Stimulated activated naive CD8-positive, alpha-beta T cell treated with anti-CD3 and anti-CD28 coated beads, Interleukin-15, Interleukin-2, amounts not matched to agents 100 ng/mL and 50 ng/mL, for 24 hours (primary cell): ENCODE data around the gene NDUFB8.
"Not testable (repeated sequence)": the region's sequence is repeated elsewhere in the genome, so short reads cannot be mapped to it uniquely, and the experiment has no call there.

Source experiments
- H3K27ac Mint-ChIP-seq: one replicate; pipeline ENCODE4 v1.8.0; 2021; ENCODE audit warnings: mild to moderate bottlenecking, mixed read lengths
- H3K27me3 Mint-ChIP-seq: one replicate; pipeline ENCODE4 v1.8.0; 2021; ENCODE audit warnings: mixed read lengths
- H3K36me3 Mint-ChIP-seq: one replicate; pipeline ENCODE4 v1.8.0; 2021; ENCODE audit warnings: low read depth, mixed read lengths
- H3K4me1 Mint-ChIP-seq: one replicate; pipeline ENCODE4 v1.8.0; 2021; ENCODE audit warnings: low read depth, mixed read lengths
- H3K4me3 Mint-ChIP-seq: one replicate; pipeline ENCODE4 v1.8.0; 2021; ENCODE audit warnings: mild to moderate bottlenecking, mixed read lengths
- H3K9me3 Mint-ChIP-seq: one replicate; pipeline ENCODE4 v1.8.0; 2021; ENCODE audit warnings: mixed read lengths

NDUFB8 gene

GRCh38 chr10:100529475-100530298, at the start of gene NDUFB8:
Gene NDUFB8, minus strand, starts transcription at chr10:100529871. Its CDS starts 20 bp downstream, at chr10:100529851.
- H3K4me1 Mint-ChIP-seq, result peaks cover 41% of the 10 kb centered on the region
- peak within 1 kb of the TSS; percentile 95 for H3K27ac Mint-ChIP-seq
- H3K4me3 Mint-ChIP-seq, result peak within 1 kb of the TSS; percentile 91
- no peaks in the 10 kb centered on the region for H3K9me3 Mint-ChIP-seq
- H3K36me3 Mint-ChIP-seq, result peaks cover 37% of the 10 kb centered on the region
- no peaks in the 10 kb centered on the region for H3K27me3 Mint-ChIP-seq

GRCh38 chr10:100576282-100576635, 46.6 kb upstream of the NDUFB8 start:
- no peaks in the 10 kb centered on the region for H3K9me3 Mint-ChIP-seq
- no peaks in the 10 kb centered on the region for H3K4me1 Mint-ChIP-seq
- H3K27ac Mint-ChIP-seq, result no peak overlapping the region
- H3K36me3 Mint-ChIP-seq, result no peaks in the 10 kb centered on the region
- no peak overlapping the region for H3K4me3 Mint-ChIP-seq
- H3K27me3 Mint-ChIP-seq, result peaks cover 30% of the 10 kb centered on the region

GRCh38 chr10:100575585-100576281, 46.1 kb upstream of the NDUFB8 start:
- no peak overlapping the region for H3K4me3 Mint-ChIP-seq
- no peak overlapping the region for H3K27ac Mint-ChIP-seq
- no peaks in the 10 kb centered on the region for H3K36me3 Mint-ChIP-seq
- no peaks in the 10 kb centered on the region for H3K9me3 Mint-ChIP-seq
- peaks cover 30% of the 10 kb centered on the region for H3K27me3 Mint-ChIP-seq
- no peaks in the 10 kb centered on the region for H3K4me1 Mint-ChIP-seq

- H3K27me3 Mint-ChIP-seq, result peaks cover 30% of the 10 kb centered on the region
- H3K4me3 Mint-ChIP-seq, H3K9me3 Mint-ChIP-seq, H3K27ac Mint-ChIP-seq, H3K36me3 Mint-ChIP-seq, H3K4me1 Mint-ChIP-seq: not testable (repeated sequence)
Observed at GRCh38 chr10:100575146-100575545, 45.5 kb upstream of the NDUFB8 start.

GRCh38 chr10:100571084-100571856, 41.6 kb upstream of the NDUFB8 start:
- H3K9me3 Mint-ChIP-seq, result no peaks in the 10 kb centered on the region
- H3K4me1 Mint-ChIP-seq, result no peaks in the 10 kb centered on the region
- no peak overlapping the region for H3K4me3 Mint-ChIP-seq
- H3K36me3 Mint-ChIP-seq, result no peaks in the 10 kb centered on the region
- no peak overlapping the region for H3K27ac Mint-ChIP-seq
- peaks cover 18% of the 10 kb centered on the region for H3K27me3 Mint-ChIP-seq

- H3K9me3 Mint-ChIP-seq, result no peaks in the 10 kb centered on the region
- H3K27me3 Mint-ChIP-seq, result peaks cover 17% of the 10 kb centered on the region
- no peak overlapping the region for H3K27ac Mint-ChIP-seq
Observed at GRCh38 chr10:100570506-100570905, 40.8 kb upstream of the NDUFB8 start.

GRCh38 chr10:100569687-100570481, 40.2 kb upstream of the NDUFB8 start:
- Mint-ChIP-seq H3K4me3 (no peak overlapping the region), H3K27ac (no peak overlapping the region), H3K4me1 (no peaks in the 10 kb centered on the region), H3K27me3 (peaks cover 21% of the 10 kb centered on the region), H3K36me3 (no peaks in the 10 kb centered on the region), H3K9me3 (no peaks in the 10 kb centered on the region)

More at GRCh38 chr10:100570506-100570905, 40.8 kb upstream of the NDUFB8 start:
- H3K36me3 Mint-ChIP-seq, result no peaks in the 10 kb centered on the region
- no peak overlapping the region for H3K4me3 Mint-ChIP-seq
- no peaks in the 10 kb centered on the region for H3K4me1 Mint-ChIP-seq

- Mint-ChIP-seq H3K27me3 (peaks cover 26% of the 10 kb centered on the region), H3K36me3 (no peaks in the 10 kb centered on the region), H3K9me3 (no peaks in the 10 kb centered on the region), H3K27ac (no peak overlapping the region), H3K4me1 (no peaks in the 10 kb centered on the region), H3K4me3 (no peak overlapping the region)
Observed at GRCh38 chr10:100568912-100569311, 39.2 kb upstream of the NDUFB8 start.

GRCh38 chr10:100567826-100568225, 38.2 kb upstream of the NDUFB8 start:
- H3K27me3 Mint-ChIP-seq, result peaks cover 28% of the 10 kb centered on the region
- H3K9me3 Mint-ChIP-seq, result no peaks in the 10 kb centered on the region
- H3K27ac Mint-ChIP-seq, result no peak overlapping the region
- H3K4me1 Mint-ChIP-seq, result peaks cover 2% of the 10 kb centered on the region
- H3K36me3 Mint-ChIP-seq, result no peaks in the 10 kb centered on the region
- H3K4me3 Mint-ChIP-seq, result no peak overlapping the region

GRCh38 chr10:100567249-100567648, 37.6 kb upstream of the NDUFB8 start:
- Mint-ChIP-seq H3K27me3 (peaks cover 27% of the 10 kb centered on the region), H3K9me3 (no peaks in the 10 kb centered on the region), H3K36me3 (no peaks in the 10 kb centered on the region), H3K27ac (no peak overlapping the region), H3K4me1 (peaks cover 4% of the 10 kb centered on the region), H3K4me3 (no peak overlapping the region)

- no peak overlapping the region for H3K4me3 Mint-ChIP-seq
Observed at GRCh38 chr10:100566561-100566960, 36.9 kb upstream of the NDUFB8 start.

GRCh38 chr10:100565206-100565985, 35.7 kb upstream of the NDUFB8 start:
- H3K36me3 Mint-ChIP-seq, result peaks cover 4% of the 10 kb centered on the region
- peaks cover 16% of the 10 kb centered on the region for H3K4me1 Mint-ChIP-seq
- H3K27ac Mint-ChIP-seq, result no peak overlapping the region
- no peak overlapping the region for H3K4me3 Mint-ChIP-seq
- peaks cover 27% of the 10 kb centered on the region for H3K27me3 Mint-ChIP-seq
- H3K9me3 Mint-ChIP-seq, result no peaks in the 10 kb centered on the region

More at GRCh38 chr10:100566561-100566960, 36.9 kb upstream of the NDUFB8 start:
- H3K9me3 Mint-ChIP-seq, result no peaks in the 10 kb centered on the region
- H3K4me1 Mint-ChIP-seq, result peaks cover 10% of the 10 kb centered on the region
- peaks cover 27% of the 10 kb centered on the region for H3K27me3 Mint-ChIP-seq
- no peak overlapping the region for H3K27ac Mint-ChIP-seq
- no peaks in the 10 kb centered on the region for H3K36me3 Mint-ChIP-seq

GRCh38 chr10:100562008-100562672, 32.5 kb upstream of the NDUFB8 start:
- Mint-ChIP-seq H3K4me3 (no peak overlapping the region), H3K4me1 (peaks cover 16% of the 10 kb centered on the region), H3K36me3 (peaks cover 4% of the 10 kb centered on the region), H3K27ac (no peak overlapping the region), H3K27me3 (peaks cover 27% of the 10 kb centered on the region), H3K9me3 (no peaks in the 10 kb centered on the region)
